GM21367 (cell line): ENCODE results near the gene RFWD3.
"Not testable (repeated sequence)": the region's sequence is repeated elsewhere in the genome, so short reads cannot be mapped to it uniquely, and the experiment has no call there.

ENCODE experiments used
- ATAC-seq: cut with Tn5 transposase; IDR thresholded peaks from one replicate; pipeline ENCODE4 v1.9.1; 2021; ENCODE audit not compliant: unreplicated experiment

The RFWD3 gene, protein sequence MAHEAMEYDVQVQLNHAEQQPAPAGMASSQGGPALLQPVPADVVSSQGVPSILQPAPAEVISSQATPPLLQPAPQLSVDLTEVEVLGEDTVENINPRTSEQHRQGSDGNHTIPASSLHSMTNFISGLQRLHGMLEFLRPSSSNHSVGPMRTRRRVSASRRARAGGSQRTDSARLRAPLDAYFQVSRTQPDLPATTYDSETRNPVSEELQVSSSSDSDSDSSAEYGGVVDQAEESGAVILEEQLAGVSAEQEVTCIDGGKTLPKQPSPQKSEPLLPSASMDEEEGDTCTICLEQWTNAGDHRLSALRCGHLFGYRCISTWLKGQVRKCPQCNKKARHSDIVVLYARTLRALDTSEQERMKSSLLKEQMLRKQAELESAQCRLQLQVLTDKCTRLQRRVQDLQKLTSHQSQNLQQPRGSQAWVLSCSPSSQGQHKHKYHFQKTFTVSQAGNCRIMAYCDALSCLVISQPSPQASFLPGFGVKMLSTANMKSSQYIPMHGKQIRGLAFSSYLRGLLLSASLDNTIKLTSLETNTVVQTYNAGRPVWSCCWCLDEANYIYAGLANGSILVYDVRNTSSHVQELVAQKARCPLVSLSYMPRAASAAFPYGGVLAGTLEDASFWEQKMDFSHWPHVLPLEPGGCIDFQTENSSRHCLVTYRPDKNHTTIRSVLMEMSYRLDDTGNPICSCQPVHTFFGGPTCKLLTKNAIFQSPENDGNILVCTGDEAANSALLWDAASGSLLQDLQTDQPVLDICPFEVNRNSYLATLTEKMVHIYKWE

DNA sequence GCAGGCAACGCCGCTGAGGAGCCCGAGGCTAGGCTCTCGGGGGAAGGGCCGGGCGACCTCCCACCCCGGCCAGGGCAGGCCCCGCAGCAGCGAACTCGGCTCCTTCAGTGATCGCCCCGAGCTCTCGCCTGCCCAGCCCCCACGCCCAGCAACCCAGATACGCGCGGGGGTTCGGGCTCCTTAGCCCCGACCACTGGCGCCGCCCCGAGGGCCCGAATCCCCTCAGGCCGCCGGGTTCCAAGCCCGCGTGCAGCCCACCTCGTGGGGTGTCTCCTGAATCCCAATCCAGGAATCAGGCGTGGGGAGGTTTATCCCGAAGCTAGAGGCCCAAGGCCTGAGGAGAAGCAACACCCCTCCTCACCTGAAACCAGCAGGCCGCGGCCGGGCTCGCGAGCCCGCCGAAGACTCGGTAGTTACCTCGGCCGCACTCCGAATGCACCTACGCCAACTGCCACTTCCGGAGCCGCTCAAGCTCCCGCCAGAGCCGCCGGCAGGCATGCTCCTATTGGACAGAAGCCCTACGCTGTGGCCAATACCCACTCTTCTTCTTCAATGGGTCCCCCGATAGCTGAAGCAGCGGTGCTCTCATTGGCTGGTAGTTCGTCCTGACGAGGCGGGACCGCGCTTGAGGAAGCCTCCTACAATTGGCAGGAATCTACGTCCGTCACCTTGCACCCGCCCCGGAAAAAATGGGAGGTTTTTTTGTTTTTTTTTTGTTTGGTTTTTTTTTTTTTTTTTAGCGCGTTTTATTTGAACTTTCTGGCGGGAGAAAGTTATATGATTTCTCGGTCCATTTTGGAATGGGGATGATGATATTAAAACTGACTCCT, at the start of gene RFWD3:
TSS of gene RFWD3 (minus strand) at position 453 of the 830 bp plus-strand sequence. CDS start 5,428 bp downstream, outside the sequence.
- ATAC-seq: peak; percentile 100

DNA sequence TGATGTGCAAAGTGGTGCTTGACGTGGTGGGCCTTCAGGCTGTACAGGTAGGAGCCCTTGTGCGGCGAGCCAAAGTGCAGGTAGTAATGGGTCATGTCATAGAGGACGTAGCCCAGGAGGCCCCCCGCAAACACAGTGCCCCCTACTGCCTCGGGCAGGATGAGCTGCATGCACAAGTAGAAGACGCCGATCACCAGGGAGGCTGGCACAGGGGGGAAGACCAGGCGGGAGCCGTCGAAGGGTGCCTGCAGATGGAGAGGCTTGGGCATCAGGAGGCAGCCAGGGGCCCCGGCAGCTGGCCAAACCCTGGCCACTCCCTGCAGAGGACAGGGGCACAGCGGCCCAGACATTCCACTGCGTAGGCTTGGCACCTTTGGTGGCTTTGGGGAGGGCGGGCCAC, 49.7 kb upstream of the RFWD3 start:
- no peak for ATAC-seq

DNA sequence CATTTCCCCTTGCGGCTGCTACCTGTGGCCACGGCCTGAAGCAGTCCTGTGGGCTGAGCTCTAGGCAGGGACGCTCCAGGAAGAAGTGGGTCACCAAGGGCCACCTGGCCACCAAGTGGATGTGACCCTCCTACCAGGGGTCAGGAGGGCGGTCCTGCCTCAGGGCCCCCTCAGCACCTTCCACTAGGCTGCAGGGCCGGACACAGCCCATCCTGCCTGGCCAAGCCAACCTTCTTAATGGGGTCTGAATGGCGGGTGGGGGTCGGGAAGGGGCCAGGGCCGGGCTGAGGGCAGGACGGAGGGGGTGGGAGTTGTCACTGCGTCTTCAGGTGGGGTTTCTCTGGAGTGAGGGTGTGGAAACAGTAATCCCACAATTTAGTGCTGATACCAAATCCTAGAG, 47.2 kb upstream of the RFWD3 start:
- ATAC-seq: no peak

DNA sequence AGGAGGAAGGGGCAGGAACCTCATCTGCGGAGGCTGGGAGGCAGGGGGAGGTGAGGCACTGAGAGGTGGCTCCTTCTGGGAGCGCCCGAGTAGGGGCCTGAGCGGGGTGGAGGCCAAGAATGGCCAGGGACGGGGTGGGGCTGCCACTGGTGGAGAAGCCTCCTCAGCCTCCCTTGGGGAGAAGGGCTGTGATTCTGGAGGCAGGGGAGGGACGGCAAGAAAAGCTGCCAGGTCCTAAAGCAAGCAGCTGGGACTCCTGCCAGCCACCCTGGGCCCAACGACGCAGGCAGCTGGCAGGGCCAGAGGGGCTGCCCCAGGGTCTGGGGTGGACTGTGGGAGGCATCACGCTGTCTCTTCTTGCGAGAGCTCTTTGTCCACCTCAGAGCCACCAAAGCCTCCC, 46.6 kb upstream of the RFWD3 start:
- ATAC-seq: no peak

DNA sequence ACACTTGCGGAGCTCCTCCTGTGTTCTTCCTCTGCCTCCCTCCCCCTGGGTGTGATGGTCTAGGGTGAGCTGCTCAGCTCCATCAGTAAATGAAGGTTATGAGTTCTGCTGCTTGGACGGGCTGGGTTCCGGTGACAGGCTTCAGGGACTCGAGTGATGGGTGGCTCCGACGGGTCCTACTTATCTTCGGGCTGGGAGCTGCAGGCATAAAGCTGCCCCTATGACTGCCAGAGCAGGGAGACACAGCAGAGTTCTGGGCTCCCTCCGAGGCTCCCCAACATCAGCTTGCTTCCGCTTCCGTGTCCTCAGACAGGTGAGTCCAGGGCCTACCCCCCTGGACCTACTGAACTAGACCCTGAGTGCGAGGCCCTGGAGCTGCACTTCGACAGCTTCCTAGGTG, 45.3 kb upstream of the RFWD3 start:
- no peak for ATAC-seq

DNA sequence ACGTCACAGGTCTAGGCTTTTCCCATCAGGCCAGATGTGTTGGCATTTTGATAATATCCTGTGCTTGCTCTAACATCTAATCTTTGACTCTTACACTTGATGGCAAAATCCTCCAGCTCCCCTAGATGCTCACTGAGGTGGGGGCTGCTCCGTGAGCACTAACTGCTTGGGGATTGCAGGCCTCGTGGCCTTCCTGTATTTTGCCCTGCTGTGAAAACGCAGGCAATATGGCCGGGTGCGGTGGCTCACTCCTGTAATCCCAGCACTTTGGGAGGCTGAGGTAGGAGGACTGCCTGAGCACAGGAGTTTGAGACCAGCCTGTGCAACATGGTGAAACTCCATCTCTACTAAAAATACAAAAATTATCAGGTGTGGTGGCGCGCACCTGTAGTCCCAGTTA, 43.7 kb upstream of the RFWD3 start:
- no peak for ATAC-seq

DNA sequence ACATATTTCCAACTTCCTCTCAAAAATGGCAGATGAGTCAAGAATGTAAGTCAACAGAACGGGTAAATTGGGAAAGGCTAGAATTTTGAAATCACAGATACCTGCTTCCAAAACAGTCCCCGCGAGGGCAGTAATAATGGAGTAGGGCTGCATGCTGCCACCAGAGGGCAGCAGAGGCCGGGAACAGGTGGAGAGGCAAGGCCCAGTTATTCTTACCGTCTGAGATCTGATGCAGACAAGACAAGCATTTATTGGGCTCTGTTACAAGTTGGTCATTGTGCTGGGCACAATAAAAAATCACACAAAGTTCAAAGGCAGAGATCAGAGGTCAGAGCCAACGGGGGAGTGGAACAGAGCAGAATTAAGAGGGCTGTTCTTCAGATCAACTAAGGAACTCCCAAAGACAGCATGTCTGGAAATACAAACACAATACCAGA, 42.8 kb upstream of the RFWD3 start:
- ATAC-seq: peak; percentile 86

DNA sequence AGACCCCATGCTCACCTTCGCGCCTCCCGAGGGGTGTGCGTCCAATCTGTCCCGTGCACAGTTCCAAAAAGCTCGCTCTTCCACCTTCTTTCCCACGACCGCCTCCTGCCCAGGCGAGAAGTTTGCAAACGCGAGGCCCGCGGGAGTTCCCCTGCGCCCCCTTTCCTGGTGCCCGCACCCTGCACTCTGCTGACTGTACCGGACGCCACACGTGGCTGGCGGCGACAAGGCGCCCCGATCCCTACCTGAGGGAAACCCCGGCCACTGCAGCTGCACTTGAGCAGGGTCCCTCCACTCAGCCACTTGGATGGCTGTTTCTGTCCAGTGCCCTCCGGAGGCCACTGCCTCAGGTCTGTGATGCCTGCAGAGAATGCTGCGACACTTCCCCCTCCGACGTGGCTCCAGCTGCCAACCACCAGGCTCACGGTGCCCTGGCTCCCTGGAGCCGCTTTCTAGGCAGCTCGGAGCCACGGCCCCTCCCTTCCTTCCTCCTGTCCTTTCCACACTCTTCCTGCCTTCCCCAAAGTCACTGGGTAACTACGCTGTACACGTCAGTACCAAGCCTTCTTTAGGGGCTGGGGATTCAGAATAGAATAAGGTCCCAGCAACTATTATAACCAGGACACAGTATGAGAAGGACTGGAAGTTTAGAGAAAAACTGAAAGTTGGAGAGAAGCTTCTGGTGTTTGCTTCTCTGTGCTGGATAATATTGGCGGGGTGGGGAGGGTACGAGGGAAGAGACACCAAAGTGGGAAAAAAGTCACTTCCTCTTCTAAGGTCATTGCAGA, 34.0 kb upstream of the RFWD3 start, which contains the start of gene MLKL:
TSS of gene MLKL (minus strand) at position 425 of the 788 bp plus-strand sequence. CDS start 5,105 bp downstream, outside the sequence.
- ATAC-seq: peak; percentile 44

DNA sequence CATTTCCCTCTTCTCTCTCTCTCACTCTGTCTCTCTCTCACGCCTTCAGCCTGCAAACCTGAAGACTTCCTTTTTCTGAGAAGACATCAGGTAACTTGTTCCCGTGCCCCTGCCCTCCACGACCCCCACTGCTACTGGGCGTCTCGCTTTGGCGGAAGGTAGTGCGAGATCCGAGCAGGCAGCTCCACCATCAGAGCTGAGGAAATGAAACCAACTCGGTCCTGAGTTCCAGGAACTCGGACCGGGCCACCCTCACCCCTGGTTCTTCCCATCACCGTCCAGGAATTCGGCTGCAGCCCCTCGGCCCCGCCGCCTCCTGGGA, 33.4 kb upstream of the RFWD3 start:
- no peak for ATAC-seq

DNA sequence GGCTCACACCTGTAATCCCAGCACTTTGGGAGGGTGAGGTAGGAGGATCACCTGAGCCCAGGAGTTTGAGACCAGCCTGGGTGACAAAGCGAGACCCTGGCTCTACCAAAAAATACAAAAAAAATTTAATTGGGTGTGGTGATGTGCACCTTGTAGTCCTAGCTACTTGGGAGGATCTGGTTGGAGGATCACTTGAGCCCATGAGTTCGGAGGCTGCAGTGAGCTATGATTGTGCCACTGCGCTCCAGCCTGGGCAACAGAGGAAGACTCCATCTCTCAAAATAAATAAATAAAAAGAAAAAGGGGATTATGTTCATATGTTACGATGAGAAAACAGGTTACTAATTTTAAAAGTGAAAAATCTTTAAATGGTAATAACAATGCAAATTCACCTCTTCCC, 33.0 kb upstream of the RFWD3 start:
- no peak for ATAC-seq

DNA sequence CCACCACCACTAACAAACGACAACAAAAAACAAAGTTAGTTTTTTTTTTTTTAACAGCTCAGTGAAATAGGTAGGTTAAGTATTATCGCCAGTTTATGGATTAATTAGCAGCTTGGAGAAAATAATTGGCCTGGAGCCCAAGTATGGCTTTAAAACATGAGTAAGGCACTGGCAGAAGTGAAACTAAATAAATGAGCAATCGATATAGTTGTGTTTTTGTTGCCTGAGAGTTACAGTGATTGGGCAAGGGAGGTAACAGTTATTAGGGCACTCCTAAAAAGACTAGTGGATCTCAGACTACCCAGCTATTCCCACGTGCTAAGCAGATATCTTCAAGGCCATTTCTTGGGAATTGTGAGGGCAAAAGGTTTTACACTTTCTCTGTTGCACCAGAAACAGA, 31.5 kb upstream of the RFWD3 start:
- ATAC-seq: no peak

DNA sequence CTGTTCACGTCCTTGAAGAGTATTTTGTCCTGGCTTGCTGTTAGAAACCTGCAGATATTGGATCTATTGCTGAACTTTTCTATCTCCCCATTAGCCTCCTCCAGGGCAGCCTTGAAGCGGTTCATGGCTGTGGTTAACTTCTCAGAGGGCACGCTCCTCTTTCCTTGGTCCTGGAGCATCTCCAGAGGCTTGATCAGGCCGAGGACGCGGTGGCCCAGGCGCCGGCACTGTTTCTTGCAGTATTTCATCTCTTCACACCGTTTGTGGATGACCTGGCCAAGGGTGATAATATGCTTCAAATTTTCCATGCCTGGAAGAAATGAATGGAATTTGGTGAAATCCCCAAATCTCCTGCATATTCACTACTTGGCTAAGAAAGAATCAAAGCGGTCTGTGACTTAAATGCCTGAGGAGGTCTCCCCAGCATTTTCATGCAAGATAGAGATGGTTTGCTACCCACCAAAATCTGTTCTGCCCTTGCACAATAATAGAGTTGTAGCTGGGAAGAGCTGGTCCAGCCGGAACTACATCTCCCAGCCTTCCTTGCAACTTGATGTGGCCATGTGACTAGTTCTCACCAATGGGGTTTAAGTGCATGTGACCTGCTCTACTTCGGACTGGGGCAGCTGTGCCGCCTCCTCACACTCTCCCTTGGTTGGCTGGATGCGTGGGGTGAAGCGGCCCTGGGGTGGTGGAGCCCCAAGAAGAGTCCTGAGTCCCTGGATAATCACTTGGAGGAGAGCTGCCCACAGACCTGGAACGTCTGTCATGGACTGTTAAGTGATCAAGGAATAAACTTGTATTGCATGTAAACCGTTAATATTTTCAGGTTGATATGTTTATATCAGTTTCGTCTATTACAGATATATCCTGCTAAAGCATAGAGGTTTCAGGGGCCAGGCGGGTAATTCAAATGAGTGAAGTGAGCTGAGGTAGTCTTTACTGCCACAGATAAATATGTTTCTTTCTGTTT, 29.1 kb upstream of the RFWD3 start:
- ATAC-seq: peak; percentile 74

DNA sequence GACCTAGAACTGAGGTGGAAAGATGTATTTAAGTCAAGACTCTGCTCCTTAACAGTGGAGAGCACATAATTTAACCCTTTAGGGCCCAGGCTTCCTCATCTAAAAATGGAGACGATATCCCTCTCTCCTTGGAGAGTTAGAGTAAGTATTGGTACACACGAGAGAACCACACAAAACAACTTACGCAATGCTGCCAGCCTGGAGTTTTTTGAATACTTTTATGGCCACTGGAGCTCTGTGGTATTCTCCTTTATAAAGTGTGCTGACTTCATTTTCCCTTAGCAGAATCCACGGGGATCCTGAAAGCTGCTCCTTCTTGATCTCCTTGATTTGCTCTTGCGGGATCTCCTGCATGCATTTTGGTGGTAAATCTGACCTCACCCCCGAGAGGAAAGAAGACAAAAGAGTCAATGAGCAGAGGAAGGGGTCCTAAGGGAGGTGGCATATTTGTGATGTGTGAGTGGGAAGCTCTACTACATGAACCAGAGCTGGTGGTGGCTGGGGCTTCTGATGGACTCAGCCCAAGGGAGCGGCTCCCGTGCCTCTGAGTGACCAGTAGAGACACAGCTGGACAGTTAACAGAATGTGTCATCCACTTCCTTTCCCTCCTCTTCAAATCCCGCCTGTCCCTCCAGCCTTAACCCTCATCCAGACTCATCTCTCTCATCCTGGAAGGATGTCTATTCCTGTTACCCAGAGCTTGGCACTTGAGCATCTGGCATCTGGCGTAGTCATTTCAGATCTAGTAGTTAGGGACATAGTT, 24.6 kb upstream of the RFWD3 start:
- ATAC-seq: no peak

DNA sequence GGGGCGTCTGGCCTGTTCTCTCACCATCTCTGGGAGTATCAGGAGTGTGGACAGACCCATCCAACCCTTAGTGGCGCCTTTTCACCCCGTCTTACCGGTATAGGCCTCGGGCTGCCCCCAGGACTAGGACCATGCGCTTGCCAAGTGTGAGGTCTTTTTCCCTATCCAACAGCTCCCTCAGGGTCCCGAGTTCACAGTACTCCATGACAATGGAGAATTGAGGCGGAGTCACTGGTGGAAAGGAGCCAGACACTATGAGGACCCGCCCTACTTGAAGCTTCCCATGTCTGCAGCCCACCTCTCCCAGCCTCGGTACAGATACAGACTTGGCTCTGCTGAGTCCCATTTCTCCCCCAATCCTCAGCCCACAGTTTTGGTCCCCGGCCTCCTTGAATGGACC, 15.9 kb upstream of the RFWD3 start:
- ATAC-seq: no peak

DNA sequence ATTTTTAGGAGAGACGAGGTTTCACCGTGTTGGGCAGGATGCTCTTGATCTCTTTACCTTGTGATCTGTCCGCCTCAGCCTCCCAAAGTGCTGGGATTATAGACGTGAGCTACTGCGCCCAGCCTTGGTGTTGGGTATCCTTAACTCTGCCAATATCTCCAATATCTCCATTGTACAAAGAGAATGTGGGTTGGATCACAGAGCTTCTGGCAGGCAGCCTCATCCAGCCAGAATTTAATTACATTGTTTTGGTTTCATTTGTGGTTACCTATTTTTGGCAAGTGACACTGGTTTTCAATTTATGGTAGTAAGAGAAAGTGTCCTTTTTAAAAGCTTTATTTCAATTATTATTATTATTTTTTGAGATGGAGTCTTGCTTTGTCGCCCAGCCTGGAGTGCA, 14.0 kb upstream of the RFWD3 start:
- no peak for ATAC-seq

DNA sequence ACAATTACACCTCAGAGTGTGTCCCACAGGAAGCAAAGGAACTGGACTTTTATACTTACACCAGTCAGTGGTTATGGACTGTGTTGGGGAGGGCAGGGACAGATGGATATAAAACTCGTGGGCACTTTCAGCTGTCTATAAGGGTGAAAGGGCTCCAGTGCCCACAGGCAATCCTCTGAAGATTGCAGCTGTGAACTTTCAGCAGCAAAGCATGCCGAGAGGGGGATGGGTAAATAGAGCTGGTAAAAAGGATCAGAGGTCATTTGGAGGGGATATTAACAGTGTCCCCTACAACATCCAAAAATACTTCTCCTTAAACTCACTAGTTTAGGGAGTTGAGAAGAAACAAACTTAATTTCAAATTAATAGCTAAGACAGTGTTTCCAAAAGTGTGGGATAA, 13.3 kb upstream of the RFWD3 start:
- ATAC-seq: no peak

DNA sequence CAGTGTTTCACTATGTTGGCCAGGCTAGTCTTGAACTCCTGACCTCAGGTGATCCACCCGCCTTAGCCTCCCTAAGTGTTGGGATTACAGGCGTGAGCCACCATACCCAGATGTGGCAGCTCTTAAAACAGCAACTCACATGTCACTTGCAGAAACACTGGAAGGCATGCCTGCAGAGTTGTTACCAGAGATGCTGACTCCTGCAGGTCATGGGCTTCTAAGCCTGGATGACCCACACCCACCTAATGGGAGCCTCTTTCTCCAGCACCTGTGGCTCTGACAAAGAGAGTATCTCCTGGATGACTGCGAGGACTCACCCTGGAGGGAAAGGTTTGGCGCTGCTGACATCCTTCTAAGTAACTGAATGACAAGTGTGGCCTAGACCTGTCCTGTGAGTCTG, 11.2 kb upstream of the RFWD3 start:
- ATAC-seq: no peak

DNA sequence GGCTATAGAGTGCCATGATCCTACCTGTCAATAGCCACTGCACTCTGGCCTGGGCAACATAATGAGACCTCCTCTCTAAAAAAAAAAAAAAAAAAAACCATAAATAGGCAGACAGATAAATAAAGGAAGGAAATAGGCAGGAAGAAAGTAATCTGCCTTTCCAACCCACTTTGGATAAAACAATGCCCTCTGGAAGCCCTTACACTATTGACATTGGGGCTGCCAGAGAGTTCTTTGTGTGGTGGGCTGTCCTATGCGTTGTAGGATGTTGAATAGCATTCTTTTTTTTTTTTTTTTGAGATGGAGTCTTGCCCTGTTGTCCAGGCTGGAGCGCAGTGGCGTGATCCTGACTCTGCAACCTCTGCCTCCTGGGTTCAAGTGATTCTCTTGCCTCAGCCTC, 7.2 kb upstream of the RFWD3 start:
- no peak for ATAC-seq

DNA sequence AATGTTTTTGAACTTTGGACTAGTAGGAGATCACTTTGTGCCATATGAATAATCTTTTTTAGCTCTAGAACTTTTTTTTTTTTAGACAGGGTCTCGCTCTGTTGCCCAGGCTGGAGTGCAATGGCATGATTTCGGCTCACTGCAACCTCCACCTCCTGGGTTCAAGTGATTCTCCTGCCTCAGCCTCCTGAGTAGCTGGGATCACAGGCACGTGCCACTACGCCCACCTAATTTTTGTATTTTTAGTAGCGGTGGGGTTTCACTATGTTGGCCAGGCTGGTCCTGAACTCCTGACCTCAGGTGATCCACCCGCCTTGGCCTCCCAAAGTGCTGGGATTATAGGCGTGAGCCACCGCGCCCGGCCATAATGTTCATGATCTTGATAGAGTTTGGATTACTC, 2.2 kb upstream of the RFWD3 start:
- not testable (repeated sequence) for ATAC-seq
